Smooth muscle cell of the brain vasculature (primary cell): ENCODE data around the gene ESPN.
"Not testable (repeated sequence)": the region's sequence is repeated elsewhere in the genome, so short reads cannot be mapped to it uniquely, and the experiment has no call there.

ENCODE experiments used
- DNase-seq: peaks from one replicate; pipeline ENCODE4 v3.0.0-alpha.2; 2012; ENCODE audit warnings: low read depth, low spot score

The ESPN gene

GRCh38 chr1:6428453-6428852 lies 3.9 kb downstream of the ESPN start:
- not testable (repeated sequence) for DNase-seq

DNA sequence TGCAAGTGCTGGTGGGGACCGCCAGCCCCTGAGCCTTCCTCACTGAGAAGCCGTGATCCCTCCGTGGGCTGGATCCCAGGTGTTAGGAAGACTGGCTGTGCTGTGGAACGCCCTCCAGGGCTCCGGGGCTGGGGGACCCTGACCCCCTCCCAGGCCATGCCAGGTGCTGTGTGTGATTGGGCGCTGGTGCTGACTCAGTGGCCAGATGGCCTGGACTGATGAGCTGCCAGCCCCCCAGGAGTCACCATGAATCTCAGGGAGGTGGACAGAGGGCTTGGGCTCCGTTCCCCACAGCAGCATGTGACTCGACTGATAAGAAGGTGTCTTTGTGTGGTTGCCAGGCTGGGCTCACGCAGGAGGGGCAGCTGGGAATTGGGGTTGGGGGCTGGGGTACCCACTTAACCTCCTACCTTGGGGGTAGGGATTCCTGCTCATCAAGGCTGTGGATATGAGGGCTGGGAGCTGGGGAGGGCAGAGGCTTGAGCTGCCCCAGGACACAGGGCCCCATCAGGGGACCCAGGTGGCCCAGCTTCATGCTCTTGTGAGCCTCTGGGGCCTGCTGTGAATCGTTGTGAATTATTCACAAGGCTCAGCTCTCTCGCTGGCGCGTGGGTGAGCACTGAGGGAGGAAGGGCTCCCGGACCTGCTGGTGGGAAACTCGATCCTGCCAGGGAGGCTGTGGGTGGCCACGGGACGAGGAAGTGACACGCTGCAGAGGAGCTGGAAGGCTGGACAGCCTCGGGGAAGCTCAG lies 5.3 kb downstream of the ESPN start:
- DNase-seq: not testable (repeated sequence)

- not testable (repeated sequence) for DNase-seq
These were observed 7.3 kb downstream of the ESPN start for GRCh38 chr1:6431645-6432579.

- no peak for DNase-seq
These were observed 9.6 kb downstream of the ESPN start for GRCh38 chr1:6434186-6434585.

DNA sequence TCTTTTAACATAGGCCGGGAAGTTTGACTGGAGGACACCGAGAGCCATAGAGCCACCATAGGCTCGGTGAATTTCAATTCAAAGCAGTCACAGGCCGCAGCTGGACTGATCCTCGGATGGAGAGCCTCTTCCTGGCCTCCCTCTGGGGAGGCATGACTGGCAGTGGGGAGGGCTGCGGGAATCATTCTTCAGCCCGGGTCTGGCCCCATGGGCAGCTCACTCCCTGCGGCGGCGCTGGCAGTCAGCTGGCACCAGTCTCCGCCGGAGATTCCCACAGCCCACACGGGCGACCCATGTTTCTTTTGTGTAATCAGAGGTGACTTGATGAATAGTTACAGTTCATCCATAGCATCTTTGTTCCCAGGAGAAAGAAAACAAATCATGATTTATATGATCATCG lies 10.6 kb downstream of the ESPN start:
- DNase-seq: no peak

DNA sequence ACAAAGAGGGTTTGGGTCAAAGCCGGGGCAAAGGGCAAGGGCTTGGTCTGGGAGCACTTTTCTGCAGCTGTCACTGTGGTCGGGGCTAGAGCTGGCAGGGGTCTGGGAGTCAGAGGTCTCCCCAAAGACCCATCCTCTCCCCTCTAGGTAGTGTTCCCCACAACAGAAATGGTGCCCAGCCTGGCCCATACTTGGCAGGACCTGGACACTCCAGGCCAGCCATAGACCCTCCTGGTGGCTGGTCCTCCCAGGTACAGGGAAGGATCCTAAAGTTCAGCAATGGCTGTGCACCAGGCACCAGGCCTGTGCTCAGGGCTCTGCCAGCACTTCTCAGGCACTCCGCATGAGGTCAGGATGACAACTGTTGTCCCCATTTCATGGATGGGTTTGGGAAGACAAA lies 11.0 kb downstream of the ESPN start:
- no peak for DNase-seq

DNA sequence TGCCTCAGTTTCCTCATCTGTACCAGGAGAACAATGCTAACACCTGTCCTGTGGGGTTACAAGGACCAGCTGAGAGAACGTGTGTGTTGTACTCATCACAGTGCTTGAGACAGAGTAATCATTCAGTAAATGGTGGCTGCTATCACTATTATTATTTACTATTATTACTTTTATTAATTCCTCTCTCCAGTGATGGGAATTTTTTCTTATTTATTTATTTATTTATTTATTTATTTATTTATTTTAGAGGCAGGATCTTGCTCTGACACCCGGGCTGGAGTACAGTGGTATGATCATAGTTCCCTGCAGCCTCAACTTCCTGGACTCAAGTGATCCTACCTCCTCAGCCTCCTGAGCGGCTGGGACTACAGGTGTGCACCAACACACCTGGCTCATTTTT lies 11.7 kb downstream of the ESPN start:
- DNase-seq: not testable (repeated sequence)

DNA sequence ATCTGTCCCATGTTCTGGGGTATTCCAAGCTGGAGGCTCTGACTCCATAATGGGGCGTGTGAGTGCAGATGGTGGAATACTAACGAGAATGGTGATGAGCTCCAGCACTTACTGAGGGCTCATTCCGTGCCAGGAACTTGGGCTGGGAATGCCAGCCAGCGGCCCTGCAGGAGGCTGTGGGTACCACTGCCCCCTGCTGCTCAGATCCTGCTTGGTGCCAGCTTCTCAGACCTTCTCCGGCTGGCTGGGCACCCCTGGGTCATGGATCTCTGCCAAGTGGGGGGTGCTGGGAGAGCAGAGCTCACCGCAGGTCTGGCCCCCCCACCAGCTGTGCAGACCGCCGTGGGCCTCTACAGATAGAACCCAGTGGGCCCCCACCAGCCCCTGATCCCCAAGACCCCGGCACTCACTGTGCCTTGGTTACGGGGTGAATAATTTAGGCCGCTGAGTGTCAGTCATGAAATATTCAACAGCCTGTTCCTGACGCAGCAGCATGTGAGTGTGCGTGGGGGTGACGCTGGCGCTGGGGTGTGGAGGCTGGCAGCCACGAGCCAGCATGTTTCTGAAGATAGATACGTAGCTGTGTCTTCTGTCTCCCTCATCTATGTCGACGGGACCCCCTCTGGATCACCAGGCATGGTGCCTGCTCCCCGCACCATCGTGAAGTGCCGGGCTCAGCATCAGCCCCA lies 12.6 kb downstream of the ESPN start:
- not testable (repeated sequence) for DNase-seq

- no peak for DNase-seq
These were observed 13.5 kb downstream of the ESPN start for GRCh38 chr1:6438047-6438525.

DNA sequence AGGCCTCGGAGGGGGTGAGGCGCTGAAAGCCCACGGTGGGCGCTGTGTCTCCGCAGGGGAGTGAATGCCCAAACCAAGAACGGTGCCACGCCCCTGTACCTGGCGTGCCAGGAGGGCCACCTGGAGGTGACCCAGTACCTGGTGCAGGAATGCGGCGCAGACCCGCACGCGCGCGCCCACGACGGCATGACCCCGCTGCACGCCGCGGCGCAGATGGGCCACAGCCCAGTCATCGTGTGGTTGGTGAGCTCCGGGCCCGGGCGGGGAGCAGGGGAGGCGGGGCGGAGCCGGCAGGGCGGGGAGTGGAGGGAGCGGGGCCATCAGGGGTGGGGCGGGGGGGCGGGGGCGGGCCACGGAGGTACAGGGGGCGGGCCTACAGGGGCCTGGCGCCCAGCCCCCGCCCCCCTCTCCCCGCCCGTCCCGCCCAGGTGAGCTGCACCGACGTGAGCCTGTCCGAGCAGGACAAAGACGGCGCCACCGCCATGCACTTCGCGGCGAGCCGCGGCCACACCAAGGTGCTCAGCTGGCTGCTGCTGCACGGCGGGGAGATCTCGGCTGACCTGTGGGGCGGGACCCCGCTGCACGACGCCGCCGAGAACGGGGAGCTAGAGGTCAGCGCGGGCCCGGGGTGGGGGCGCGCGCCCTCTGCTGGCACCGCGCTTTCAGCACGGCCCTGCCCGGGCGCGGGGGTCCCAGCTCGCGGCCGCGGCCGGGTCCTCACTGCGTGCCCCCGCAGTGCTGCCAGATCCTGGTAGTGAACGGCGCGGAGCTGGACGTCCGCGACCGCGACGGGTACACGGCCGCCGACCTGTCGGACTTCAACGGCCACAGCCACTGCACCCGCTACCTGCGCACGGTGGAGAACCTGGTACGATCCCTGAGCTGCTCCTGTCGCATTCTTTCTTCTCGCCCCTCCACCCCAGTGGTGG lies 15.9 kb downstream of the ESPN start:
- no peak for DNase-seq

- DNase-seq: no peak
These were observed 17.0 kb downstream of the ESPN start for GRCh38 chr1:6441586-6441985.

DNA sequence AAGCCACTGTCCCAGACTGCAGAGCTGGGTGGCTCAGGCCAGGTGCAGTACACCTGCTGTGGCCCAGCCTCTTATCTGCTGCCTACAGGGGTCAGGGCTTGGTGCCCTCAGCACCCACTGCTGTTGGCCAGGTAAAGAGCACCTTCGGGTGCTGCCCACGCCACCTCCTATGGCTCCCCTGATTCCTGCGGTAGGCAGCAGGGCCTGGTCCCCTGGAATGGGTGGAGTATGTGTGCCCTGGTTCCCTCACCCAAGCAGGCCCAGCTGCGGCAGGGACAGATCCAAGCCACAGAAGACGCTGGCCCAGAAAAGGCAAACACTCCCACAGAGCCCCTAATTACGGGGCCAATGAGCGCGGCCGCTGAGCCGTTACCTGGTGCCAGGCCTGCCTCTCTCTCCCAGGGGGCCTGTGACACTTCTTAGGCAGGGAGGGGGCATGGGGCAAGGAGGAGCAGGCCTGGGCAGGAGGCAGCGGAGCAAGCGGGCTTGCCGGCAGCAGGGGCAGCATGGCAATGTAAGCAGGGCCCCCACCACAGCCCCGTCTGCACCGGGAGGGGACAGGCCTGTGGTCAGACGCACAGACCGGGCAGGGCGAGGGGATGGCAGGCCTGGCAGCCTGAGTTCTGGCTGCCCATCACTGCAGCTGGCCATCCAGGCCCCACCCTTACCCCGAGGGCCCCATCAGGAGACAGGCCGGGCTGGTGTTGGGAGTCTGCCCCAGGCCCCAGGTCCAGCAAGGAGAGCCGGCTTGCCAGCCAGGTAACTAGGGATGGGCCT lies 19.0 kb downstream of the ESPN start:
- no peak for DNase-seq

DNA sequence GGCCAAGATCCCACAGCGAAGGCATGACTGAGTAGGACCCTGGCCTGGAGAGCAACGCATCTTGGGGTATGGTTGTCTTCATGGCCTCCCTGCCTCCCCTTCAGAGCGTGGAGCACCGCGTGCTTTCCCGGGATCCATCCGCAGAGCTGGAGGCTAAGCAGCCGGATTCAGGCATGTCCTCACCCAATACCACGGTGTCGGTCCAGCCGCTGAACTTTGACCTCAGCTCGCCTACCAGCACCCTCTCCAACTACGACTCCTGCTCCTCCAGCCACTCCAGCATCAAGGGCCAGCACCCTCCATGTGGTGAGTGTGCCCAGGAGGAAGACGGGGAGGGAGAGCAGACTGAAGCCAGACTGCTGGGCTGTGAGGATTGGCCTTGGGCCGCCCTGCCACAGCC lies 19.8 kb downstream of the ESPN start:
- no peak for DNase-seq

DNA sequence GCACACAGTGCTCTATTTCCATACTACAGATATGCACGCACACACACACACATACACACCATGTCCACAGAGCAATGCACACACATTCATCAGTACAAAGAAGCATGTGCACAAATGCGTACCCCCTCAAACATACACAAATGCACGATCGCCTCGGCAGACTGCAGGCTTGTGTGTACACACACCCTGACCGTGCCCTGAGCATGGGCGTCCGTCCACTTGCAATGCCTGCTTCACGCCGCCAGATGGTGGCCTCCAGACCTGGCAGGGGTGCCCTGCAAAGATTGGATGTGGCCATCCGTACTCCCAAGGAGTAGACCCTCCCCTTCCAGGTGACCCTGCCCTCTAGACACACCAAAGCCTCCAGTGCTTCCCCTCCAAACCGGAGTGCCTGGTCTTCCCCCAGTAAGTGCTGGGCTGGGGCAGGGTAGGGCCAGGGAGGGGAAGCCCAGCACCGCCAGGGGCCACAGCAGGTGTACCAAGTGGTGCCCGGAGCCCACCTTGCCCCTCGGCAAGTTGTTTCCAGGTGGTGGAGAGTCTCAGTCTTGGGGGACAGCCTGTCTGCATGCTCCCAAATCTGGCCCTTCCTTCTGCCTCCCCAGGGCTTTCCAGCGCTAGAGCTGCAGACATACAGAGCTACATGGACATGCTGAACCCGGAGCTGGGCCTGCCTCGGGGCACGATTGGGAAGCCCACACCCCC lies 20.6 kb downstream of the ESPN start:
- DNase-seq: no peak

DNA sequence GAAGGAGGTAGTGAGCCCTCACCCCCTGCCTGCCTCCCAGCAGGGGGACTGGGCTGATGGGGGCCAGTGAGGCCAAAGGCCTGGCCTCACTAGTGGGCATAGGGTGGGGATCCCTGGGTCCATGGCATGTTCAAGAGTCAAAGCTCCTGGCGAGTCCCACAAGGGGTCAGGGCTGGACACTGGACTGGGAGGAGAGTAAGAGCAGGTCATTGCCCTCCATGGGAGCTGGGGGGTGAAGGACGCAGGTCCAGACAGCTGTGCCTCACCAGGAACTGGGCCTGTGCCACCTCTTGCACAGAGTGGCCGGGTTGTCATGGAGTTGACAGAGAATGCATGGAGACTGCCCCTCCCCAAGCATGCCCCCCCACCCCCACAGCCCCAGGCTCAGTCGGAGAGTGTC lies 21.4 kb downstream of the ESPN start:
- DNase-seq: not testable (repeated sequence)

GRCh38 chr1:6446665-6447015 lies 22.1 kb downstream of the ESPN start:
- DNase-seq: no peak

DNA sequence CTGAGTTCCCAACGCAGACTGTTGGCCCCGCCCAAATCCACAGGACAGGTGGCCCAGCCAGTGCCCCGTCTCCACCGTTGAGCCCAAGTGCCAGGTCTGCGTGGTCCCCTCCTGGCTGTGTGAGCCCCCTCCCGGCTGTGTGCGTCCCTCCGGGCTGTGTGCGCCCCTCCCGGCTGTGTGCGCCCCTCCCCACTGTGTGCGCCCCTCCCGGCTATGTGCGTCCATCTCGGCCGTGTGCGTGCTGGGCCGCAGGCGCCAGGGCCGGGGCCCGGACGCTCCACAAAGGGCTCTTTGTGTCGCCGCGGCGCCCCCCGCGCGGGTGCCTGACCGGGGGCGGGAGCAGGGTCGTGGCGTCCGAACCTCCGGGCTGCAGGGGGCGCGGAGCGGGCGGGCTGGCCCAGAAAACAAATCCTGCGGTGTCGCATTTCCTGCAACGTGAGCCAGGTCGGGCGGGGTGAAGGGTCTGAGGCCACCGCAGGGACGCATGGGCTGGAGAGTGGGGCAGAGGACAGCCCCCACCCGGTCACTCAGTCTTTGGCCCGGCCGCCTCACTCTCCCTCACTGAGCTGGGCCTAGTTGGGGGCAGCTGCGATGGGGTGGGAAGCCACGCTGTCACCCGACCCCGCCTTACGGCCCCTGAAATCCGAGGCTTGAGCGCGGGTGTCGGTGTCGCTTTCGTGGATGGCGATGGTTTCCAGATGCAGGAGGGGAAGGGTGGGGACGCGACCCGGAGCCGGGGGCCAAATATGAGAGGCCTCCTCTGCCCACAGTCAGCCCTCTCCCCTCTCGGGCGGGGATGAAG lies 22.6 kb downstream of the ESPN start:
- DNase-seq: no peak

DNA sequence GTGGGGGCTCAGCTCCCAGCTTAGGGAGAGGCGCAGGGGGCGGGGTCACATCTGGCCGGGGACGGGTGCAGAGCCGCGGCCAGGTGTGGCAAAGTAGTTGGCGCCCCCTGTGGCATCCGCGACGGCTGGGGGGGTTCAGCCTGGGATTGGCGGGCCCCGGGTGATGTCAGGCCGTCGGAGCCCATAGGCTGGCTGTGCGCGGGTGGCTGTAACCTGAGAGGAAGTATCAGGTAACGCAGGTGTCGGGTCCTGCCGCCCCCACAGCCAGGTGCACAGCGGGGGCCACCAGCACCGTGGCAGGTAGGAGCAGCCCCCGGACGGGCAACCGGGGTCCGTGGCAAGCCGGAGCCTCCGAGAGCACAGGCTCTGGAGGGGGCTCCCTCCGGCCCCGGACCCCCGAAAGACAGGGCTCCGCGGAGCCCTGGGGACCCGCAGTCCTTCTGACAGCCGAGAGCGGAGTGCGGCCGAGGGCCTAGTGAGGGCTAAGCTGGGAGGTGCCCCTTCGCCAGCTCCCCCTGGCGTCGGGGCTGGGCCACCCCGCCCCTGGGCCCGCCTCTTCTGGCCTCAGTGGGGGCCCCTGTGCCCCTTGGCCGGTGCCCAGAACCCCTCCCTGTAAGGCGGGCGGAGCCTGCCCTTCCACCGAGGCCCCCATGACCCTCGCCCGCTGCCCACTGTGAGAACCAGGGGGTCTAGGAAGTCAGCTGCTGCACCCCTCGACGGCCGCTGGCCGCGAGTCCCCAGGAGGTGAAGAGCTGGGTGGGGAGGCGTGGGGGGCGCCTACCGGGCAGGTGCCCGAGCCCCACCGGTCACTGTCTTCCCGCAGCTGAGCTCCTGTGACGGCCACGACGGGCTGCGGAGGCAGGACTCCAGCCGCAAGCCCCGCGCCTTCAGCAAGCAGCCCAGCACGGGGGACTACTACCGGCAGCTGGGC lies 23.5 kb downstream of the ESPN start:
- DNase-seq: no peak
